Vagina (tissue), 2 donors: Measurements from ENCODE around the gene TRIM3. TPM values are rescaled to one million over a fixed set of nuclear protein-coding genes. Genes with fewer than 3 reads are reported as not detected.

Experiments
- DNase-seq, 2 donors: peaks; one replicate each; pipeline ENCODE4 v3.0.0-alpha.2; 2017; ENCODE audit errors: extremely low spot score in 2 of 2
- H3K27ac ChIP-seq: fragments of 200-600 bp; sonication (generic); one replicate; pipeline ENCODE4 v1.5.1; 2019
- H3K27me3 ChIP-seq: fragments of 200-600 bp; sonication (generic); one replicate; pipeline ENCODE4 v1.5.1; 2019
- H3K36me3 ChIP-seq, 2 donors: fragments of 200-600 bp; sonication (generic); one replicate each; pipeline ENCODE4 v1.5.1; 2017 to 2019
- H3K4me1 ChIP-seq: fragments of 200-600 bp; sonication (generic); one replicate; pipeline ENCODE4 v1.5.1; 2019
- H3K4me3 ChIP-seq, 2 donors: fragments of 200-600 bp; sonication (generic); 1 replicate in 1 of 2; 2 replicates in 1 of 2; pipeline ENCODE4 v1.5.1; 2016 to 2019
- H3K9me3 ChIP-seq: fragments of 200-600 bp; sonication (generic); one replicate; pipeline ENCODE4 v1.5.1; 2019
- POLR2A ChIP-seq, 2 donors: fragments of 450-650 bp; IDR thresholded peaks; one replicate each; pipeline ENCODE4 v1.6.1; 2017; ENCODE audit warnings: antibody characterized with exemption in 2 of 2, mild to moderate bottlenecking in 2 of 2, moderate library complexity in 2 of 2
- POLR2AphosphoS5 ChIP-seq, 2 donors: sonication (generic); formaldehyde crosslinking; IDR thresholded peaks; one replicate each; pipeline ENCODE4 v1.9.0; 2017; ENCODE audit warnings: antibody characterized with exemption in 2 of 2, mild to moderate bottlenecking in 2 of 2, low read depth in 1 of 2; ENCODE audit not compliant: insufficient read depth in 1 of 2
- intact Hi-C: fragments of 100-400 bp; cut with DNase I; formaldehyde crosslinking; loops from one replicate; pipeline ENCODE4 v1.15.1; 2023
- total RNA-seq: library from RNA; depleted of rRNA; stranded (reverse); fragments of >200 nt; gene quantifications from one replicate; pipeline ENCODE4 v1.2.3, GENCODE V29; 2016
- TF ChIP-seq, protein P1 (sequence below), 3 experiments: fragments of 450-650 bp in 2 of 3; fragments of 200-600 bp in 1 of 3; sonication (generic) in 1 of 3; IDR thresholded peaks; one replicate each; pipeline ENCODE4 v1.5.1; 2017 to 2019; ENCODE audit warnings: antibody characterized with exemption in 3 of 3, mild to moderate bottlenecking in 2 of 3, moderate library complexity in 2 of 3

TRIM3 gene
- total RNA-seq, 1 donor from 2014 or later = 27.5 TPM

DNA sequence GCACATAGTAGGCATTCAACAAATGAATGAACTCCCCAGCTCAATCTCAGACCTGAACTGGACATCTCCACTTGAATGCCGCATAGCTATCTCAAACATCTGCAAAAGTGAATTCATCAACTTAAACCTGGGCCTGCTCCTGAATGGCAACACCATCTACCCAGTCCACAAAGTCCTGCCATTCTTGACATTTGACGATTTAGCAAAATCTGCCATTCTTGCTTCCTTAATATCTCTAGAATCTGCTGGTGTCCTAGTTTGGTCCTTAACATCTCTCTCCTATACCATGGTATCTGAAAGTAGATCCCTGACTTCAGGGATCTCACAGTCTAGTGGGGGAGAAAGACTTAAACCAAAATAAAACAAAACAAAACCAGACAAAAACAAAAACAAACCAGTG is 20.6 kb downstream of the TRIM3 start:
- no peak for TF ChIP-seq POLR2AphosphoS5 (IDR thresholded peaks at IDR 0.05; ENCODE audit: insufficient read depth in 1 of 2, low read depth in 1 of 2)
- TF ChIP-seq POLR2A (IDR thresholded peaks at IDR 0.05) = no peak
- Histone ChIP-seq H3K4me3 (no peak overlapping the region), H3K36me3 (peaks cover 8 to 90% of the 10 kb centered on the region in 2 donors), H3K4me1 (no peaks in the 10 kb centered on the region), H3K27me3 (no peaks in the 10 kb centered on the region), H3K9me3 (no peaks in the 10 kb centered on the region), H3K27ac (no peak overlapping the region)
- intact Hi-C loops = no loop called here
- DNase-seq = no peak

DNA sequence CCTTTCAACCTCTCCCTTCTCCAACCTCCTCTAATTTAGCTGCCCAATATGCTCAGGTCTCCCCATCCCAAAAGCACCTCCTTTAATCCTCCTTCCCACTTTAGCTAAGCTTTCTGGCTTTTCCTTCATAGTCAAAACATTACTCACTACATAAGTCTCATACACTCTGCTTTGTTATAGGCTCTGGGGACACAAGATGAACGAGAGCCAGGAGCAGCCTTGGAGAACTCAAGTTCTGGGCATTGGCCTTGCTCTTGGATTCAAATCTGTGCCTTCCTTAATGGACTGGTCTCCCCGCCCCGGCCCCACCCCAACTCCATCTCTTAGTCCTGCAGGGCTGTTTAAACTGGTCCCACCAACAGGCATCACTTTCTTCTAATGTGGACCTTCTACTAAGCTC is 21.5 kb downstream of the TRIM3 start:
- TF ChIP-seq POLR2AphosphoS5 (IDR thresholded peaks at IDR 0.05; ENCODE audit: insufficient read depth in 1 of 2, low read depth in 1 of 2) (no peak), POLR2A (IDR thresholded peaks at IDR 0.05) (no peak)
- TF ChIP-seq, protein P1, sequence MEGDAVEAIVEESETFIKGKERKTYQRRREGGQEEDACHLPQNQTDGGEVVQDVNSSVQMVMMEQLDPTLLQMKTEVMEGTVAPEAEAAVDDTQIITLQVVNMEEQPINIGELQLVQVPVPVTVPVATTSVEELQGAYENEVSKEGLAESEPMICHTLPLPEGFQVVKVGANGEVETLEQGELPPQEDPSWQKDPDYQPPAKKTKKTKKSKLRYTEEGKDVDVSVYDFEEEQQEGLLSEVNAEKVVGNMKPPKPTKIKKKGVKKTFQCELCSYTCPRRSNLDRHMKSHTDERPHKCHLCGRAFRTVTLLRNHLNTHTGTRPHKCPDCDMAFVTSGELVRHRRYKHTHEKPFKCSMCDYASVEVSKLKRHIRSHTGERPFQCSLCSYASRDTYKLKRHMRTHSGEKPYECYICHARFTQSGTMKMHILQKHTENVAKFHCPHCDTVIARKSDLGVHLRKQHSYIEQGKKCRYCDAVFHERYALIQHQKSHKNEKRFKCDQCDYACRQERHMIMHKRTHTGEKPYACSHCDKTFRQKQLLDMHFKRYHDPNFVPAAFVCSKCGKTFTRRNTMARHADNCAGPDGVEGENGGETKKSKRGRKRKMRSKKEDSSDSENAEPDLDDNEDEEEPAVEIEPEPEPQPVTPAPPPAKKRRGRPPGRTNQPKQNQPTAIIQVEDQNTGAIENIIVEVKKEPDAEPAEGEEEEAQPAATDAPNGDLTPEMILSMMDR (IDR thresholded peaks at IDR 0.05) = no peak
- no peaks in the 10 kb centered on the region for H3K9me3 ChIP-seq
- intact Hi-C loops = no loop called here
- H3K27ac ChIP-seq = no peak overlapping the region
- no peaks in the 10 kb centered on the region for H3K27me3 ChIP-seq
- DNase-seq = no peak
- H3K4me3 ChIP-seq = no peak overlapping the region
- no peaks in the 10 kb centered on the region for H3K4me1 ChIP-seq
- H3K36me3 ChIP-seq = peaks cover 8 to 81% of the 10 kb centered on the region in 2 donors

DNA sequence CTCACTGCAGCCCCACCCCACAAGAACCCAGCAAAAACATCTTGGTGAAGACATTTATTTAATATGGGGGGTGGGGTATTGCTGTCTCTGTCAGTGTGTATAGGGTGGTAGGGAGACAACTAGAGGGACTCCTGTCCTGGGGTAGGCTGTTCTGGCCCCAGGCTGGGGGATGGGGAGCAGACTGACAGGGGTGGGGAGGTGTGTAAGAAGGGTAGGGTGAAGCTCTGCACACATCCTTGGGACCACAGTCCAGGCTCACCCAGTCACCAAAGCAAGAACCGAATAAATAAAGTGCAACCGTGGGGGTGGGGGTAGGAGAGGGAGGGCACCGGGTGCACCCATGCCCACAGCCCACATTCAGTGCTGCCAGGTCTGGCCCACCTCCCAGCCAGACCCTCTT is 25.2 kb downstream of the TRIM3 start:
- no peak overlapping the region for H3K27ac ChIP-seq
- no peak overlapping the region for H3K4me3 ChIP-seq
- no peaks in the 10 kb centered on the region for H3K27me3 ChIP-seq
- no peak for DNase-seq
- intact Hi-C loops = loop anchor here (10.0 kb wide), 1 partner anchor 64 kb away; no protein-coding TSS in a partner anchor
- H3K36me3 ChIP-seq = peaks cover 2 to 46% of the 10 kb centered on the region in 2 donors
- TF ChIP-seq POLR2A (IDR thresholded peaks at IDR 0.05) (no peak), POLR2AphosphoS5 (IDR thresholded peaks at IDR 0.05; ENCODE audit: insufficient read depth in 1 of 2, low read depth in 1 of 2) (no peak)
- TF ChIP-seq, protein P1 (IDR thresholded peaks at IDR 0.05) = no peak
- no peaks in the 10 kb centered on the region for H3K9me3 ChIP-seq
- H3K4me1 ChIP-seq = no peaks in the 10 kb centered on the region

DNA sequence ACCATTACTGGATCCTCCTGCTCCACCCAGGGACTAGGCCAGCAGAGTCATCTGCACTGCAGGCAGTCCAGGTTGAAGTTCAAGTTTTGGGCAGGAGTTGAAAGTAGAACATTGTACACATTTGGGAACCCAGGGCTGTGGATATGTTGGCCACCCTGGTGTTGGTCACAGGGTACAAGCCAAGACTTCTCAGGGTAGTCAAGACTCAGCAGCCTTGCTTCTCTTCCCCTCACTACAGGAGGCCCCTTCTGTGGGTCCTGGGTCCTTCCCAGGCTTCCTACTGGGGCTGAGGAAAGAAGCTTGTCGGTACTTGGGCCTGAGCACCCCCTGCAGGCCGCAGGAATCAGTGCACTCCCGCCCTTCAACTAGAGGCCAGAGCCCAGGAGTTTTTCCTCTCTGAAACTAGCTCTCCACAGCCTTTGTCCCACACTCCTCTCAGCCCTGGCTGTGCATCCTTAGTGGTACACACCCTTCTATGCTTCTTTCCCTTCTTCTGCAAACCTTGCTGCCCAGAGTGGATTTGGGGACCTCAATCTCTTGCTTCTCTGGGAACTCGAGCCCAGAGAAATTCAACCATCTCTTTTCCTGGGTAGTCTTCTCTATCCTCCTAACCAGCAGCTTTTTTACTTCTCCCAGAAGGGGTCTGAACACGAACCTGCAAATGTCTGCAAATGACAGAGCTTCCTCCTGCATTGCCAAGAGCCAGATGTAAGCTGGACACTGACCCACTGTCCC is 30.3 kb downstream of the TRIM3 start:
- Histone ChIP-seq H3K9me3 (no peaks in the 10 kb centered on the region), H3K36me3 (no peaks in the 10 kb centered on the region), H3K4me1 (no peaks in the 10 kb centered on the region), H3K4me3 (no peak overlapping the region), H3K27me3 (no peaks in the 10 kb centered on the region), H3K27ac (no peak overlapping the region)
- intact Hi-C loops = loop anchor here (10.0 kb wide), 1 partner anchor 59 kb away; no protein-coding TSS in a partner anchor
- TF ChIP-seq POLR2A (IDR thresholded peaks at IDR 0.05) = no peak
- TF ChIP-seq, protein P1 (IDR thresholded peaks at IDR 0.05) = peak; percentile 64 to 78 (median 71)
- DNase-seq = no peak

DNA sequence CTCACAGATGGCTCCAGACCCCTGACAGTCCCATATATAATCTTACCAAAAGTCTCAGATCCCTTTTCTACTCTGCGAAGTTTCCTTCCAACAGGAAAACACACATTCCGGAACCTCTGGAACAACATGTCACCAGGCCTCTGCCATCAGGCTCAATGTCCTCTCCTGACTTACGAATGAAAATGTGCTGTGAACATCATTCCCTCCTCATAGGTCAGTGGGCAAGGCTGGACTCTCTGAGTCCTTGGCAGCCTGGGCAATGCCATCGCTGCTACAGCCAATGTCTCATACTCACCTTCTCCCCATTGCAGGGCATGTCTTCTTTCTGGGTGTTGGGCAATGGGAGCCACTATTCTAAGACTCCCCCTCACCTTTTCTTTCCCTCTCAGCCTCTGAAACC is 31.3 kb downstream of the TRIM3 start:
- H3K4me1 ChIP-seq = no peaks in the 10 kb centered on the region
- H3K27ac ChIP-seq = no peak overlapping the region
- no peaks in the 10 kb centered on the region for H3K36me3 ChIP-seq
- intact Hi-C loops = loop anchor here (10.0 kb wide), 1 partner anchor 58 kb away; no protein-coding TSS in a partner anchor
- TF ChIP-seq POLR2A (IDR thresholded peaks at IDR 0.05) = no peak
- no peak for TF ChIP-seq POLR2AphosphoS5 (IDR thresholded peaks at IDR 0.05; ENCODE audit: insufficient read depth in 1 of 2, low read depth in 1 of 2)
- TF ChIP-seq, protein P1 (IDR thresholded peaks at IDR 0.05) = no peak
- H3K9me3 ChIP-seq = no peaks in the 10 kb centered on the region
- H3K4me3 ChIP-seq = no peak overlapping the region
- no peak for DNase-seq
- H3K27me3 ChIP-seq = no peaks in the 10 kb centered on the region
